K562 (cell line): ENCODE data around the gene SUV39H2. TPM values are rescaled to one million over a fixed set of nuclear protein-coding genes. Genes with fewer than 3 reads are reported as not detected.

Source experiments
- ATAC-seq: fragments of 200-7000 bp; cut with Tn5 transposase; 3 replicates; pipeline ENCODE4 v1.9.1; 2020; ENCODE audit warnings: moderate library complexity
- BruUV-seq: library from RNA; stranded (reverse); fragments of 400-500 nt; replicated peaks from 2 replicates; lab custom pipeline; 2021; lab: Mats Ljungman, UMichigan
- CTCF ChIA-PET: fragments of 300-600 bp; formaldehyde crosslinking; extraction: SDS; loops from one replicate; lab custom pipeline; 2021; ENCODE audit warnings: low intra/inter-chr PET ratio; lab: Yijun Ruan, JAX
- POLR2A ChIA-PET: fragments of 300-600, 350-650 bp; sonication (Branson Sonifier 250); formaldehyde crosslinking; extraction: SDS; loops from one replicate; lab custom pipeline; 2021; ENCODE audit warnings: antibody characterized with exemption, inconsistent platforms; lab: Yijun Ruan, JAX
- DNase-seq, 4 experiments: peaks; one replicate each; pipeline versions ENCODE4 v3.0.0 to v3.0.0-alpha.2; 2011 to 2018; ENCODE audit warnings: low spot score in 3 of 4, mixed read lengths in 3 of 4; ENCODE audit errors: extremely low read depth in 1 of 4
- FAIRE-seq: peaks from 2 replicates; lab custom pipeline; 2011; peaks lifted over from hg19 to GRCh38; lab: Jason Lieb, UNC
- H2AFZ ChIP-seq: 2 replicates; pipeline ENCODE4 v1.6.0; 2011; ENCODE audit warnings: low read depth, low read length, control low read depth, inconsistent platforms
- H3K27ac ChIP-seq: fragments of 200-600 bp; 3 replicates; pipeline ENCODE4 v1.8.0; 2011; ENCODE audit warnings: low read depth, mild to moderate bottlenecking, control low read depth, inconsistent platforms, low read length, moderate library complexity, mixed read lengths; ENCODE audit errors: extremely low read depth
- H3K27me3 ChIP-seq, 2 experiments: fragments of 300-600 bp in 1 of 2; 2 replicates in 1 of 2; 3 replicates in 1 of 2; pipeline versions ENCODE4 v1.6.0 to v1.8.0; 2011; ENCODE audit warnings: inconsistent platforms in 2 of 2, low read length in 2 of 2, mild to moderate bottlenecking in 1 of 2, mixed read lengths in 1 of 2, moderate library complexity in 1 of 2; ENCODE audit not compliant: control insufficient read depth in 2 of 2, insufficient read depth in 2 of 2
- H3K36me3 ChIP-seq: fragments of 300-600 bp; 3 replicates; pipeline ENCODE4 v1.8.0; 2011; ENCODE audit warnings: mild to moderate bottlenecking, low read length, inconsistent platforms; ENCODE audit not compliant: control insufficient read depth, insufficient read depth
- H3K4me1 ChIP-seq, 2 experiments: fragments of 200-600 bp in 1 of 2; replicated peaks in 1 of 2; 2 replicates in 1 of 2; 3 replicates in 1 of 2; pipeline versions ENCODE4 v1.5.1 to v1.8.0; 2011; ENCODE audit warnings: inconsistent platforms in 2 of 2, low read length in 2 of 2, mild to moderate bottlenecking in 1 of 2, mixed read lengths in 1 of 2, moderate library complexity in 1 of 2; ENCODE audit not compliant: control insufficient read depth in 2 of 2, insufficient read depth in 2 of 2
- H3K4me2 ChIP-seq: 2 replicates; pipeline ENCODE4 v1.6.1; 2011; ENCODE audit warnings: low read length, control low read depth, inconsistent platforms, mixed read lengths; ENCODE audit not compliant: insufficient read depth
- H3K4me3 ChIP-seq: fragments of 200-600 bp; sonication (generic), shearing (Covaris generic); 2 replicates; pipeline ENCODE4 v1.5.1; 2016; ENCODE audit warnings: control low read depth, inconsistent platforms
- H3K79me2 ChIP-seq: fragments of 200-600 bp; 3 replicates; pipeline ENCODE4 v1.8.0; 2011; ENCODE audit warnings: low read length, inconsistent platforms; ENCODE audit not compliant: control insufficient read depth, insufficient read depth
- H3K9ac ChIP-seq, 2 experiments: 2 replicates each; pipeline versions ENCODE4 v1.6.0 to v1.6.1; 2011; ENCODE audit warnings: low read depth in 2 of 2, low read length in 2 of 2, control low read depth in 1 of 2, inconsistent platforms in 1 of 2, mild to moderate bottlenecking in 1 of 2, mixed read lengths in 1 of 2; ENCODE audit not compliant: insufficient read depth in 1 of 2
- H3K9me1 ChIP-seq: one replicate; pipeline ENCODE4 v1.6.0; 2011; ENCODE audit warnings: inconsistent platforms, mild to moderate bottlenecking, low read length, moderate library complexity; ENCODE audit not compliant: control insufficient read depth, insufficient read depth
- H3K9me3 ChIP-seq: replicated peaks from 2 replicates; pipeline ENCODE4 v1.5.1; 2011; ENCODE audit warnings: low read depth, low read length, inconsistent platforms; ENCODE audit not compliant: control insufficient read depth, insufficient read depth
- H4K20me1 ChIP-seq: replicated peaks from 2 replicates; pipeline ENCODE4 v1.6.1; 2011; ENCODE audit warnings: low read length, inconsistent platforms, mixed read lengths; ENCODE audit not compliant: control insufficient read depth, insufficient read depth
- ATF3 ChIP-seq, 2 experiments: fragments of 450-650 bp in 1 of 2; sonication (generic) in 1 of 2; formaldehyde crosslinking in 1 of 2; IDR thresholded peaks in 1 of 2; conservative IDR thresholded peaks in 1 of 2; 2 replicates each; pipeline versions ENCODE4 v1.6.1 to v1.8.1; 2016 to 2023; ENCODE audit warnings: mild to moderate bottlenecking in 2 of 2, moderate library complexity in 2 of 2, inconsistent platforms in 1 of 2, missing genetic modification reagents in 1 of 2
- CEBPG ChIP-seq, 3 experiments: fragments of 200-800 bp in 1 of 3; sonication (Bioruptor generic) in 1 of 3; sonication (generic) in 1 of 3; formaldehyde crosslinking in 1 of 3; IDR thresholded peaks in 2 of 3; conservative IDR thresholded peaks in 1 of 3; 2 replicates each; pipeline versions ENCODE4 v1.6.1 to v1.8.0; 2016 to 2022; ENCODE audit warnings: missing compliant biosample characterization in 2 of 3, missing genetic modification characterization in 2 of 3, mild to moderate bottlenecking in 1 of 3, missing genetic modification reagents in 1 of 3
- CREB1 ChIP-seq, 2 experiments: sonication (generic) in 1 of 2; formaldehyde crosslinking in 1 of 2; IDR thresholded peaks; 2 replicates each; pipeline versions ENCODE4 v1.6.1 to v1.8.0; 2012 to 2022; ENCODE audit warnings: inconsistent platforms in 1 of 2, mild to moderate bottlenecking in 1 of 2, missing genetic modification reagents in 1 of 2, moderate library complexity in 1 of 2
- DNMT1 ChIP-seq: fragments of 450-650 bp; IDR thresholded peaks from 2 replicates; pipeline ENCODE4 v1.6.1; 2016; ENCODE audit warnings: antibody characterized with exemption, mild to moderate bottlenecking
- GABPA ChIP-seq: fragments of 200-800 bp; sonication (Bioruptor generic); conservative IDR thresholded peaks from 2 replicates; pipeline ENCODE4 v1.6.1; 2016; ENCODE audit warnings: low read depth, missing genetic modification characterization, missing compliant biosample characterization
- KDM2B ChIP-seq: fragments of 250-450 bp; sonication (Bioruptor Pico); IDR thresholded peaks from 2 replicates; pipeline ENCODE4 v1.8.0; 2021; ENCODE audit warnings: mild to moderate bottlenecking, moderate library complexity
- NRF1 ChIP-seq, 2 experiments: fragments of 450-650 bp; IDR thresholded peaks in 1 of 2; conservative IDR thresholded peaks in 1 of 2; 2 replicates each; pipeline ENCODE4 v1.6.1; 2014; ENCODE audit warnings: mild to moderate bottlenecking in 2 of 2
- PREB ChIP-seq: sonication (generic); formaldehyde crosslinking; IDR thresholded peaks from 2 replicates; pipeline ENCODE4 v1.8.1; 2023; ENCODE audit warnings: mild to moderate bottlenecking, missing genetic modification reagents
- RFX1 ChIP-seq: fragments of 450-650 bp; IDR thresholded peaks from 2 replicates; pipeline ENCODE4 v1.6.1; 2016; ENCODE audit warnings: mild to moderate bottlenecking, moderate library complexity
- ZNF395 ChIP-seq: fragments of 200-800 bp; sonication (Bioruptor generic); IDR thresholded peaks from 2 replicates; pipeline ENCODE4 v1.6.1; 2017; ENCODE audit warnings: missing genetic modification characterization, missing compliant biosample characterization
- ZNF589 ChIP-seq: fragments of 200-800 bp; sonication (Bioruptor generic); IDR thresholded peaks from 2 replicates; pipeline ENCODE4 v1.6.1; 2016; ENCODE audit warnings: low read depth, missing genetic modification characterization, missing compliant biosample characterization
- ZNF696 ChIP-seq: fragments of 250-450 bp; sonication (Bioruptor Pico); conservative IDR thresholded peaks from 2 replicates; pipeline ENCODE4 v1.4.0; 2020; ENCODE audit warnings: mild to moderate bottlenecking, moderate library complexity
- WGBS: fragments of 100-300 bp; shearing (Covaris generic); methylation state at CpG from one replicate; pipeline ENCODE4 v1.1.6; 2016; ENCODE audit warnings: low coverage, mixed read lengths; ENCODE audit not compliant: insufficient coverage; ENCODE audit errors: missing lambda C conversion rate; 5-methylcytosine and 5-hydroxymethylcytosine counted together
- in situ Hi-C: fragments of 300-500 bp; cut with MboI; formaldehyde crosslinking; loops from 4 replicates; pipeline ENCODE4 v1.15.0; 2018; ENCODE audit warnings: inconsistent platforms, mixed read lengths
- intact Hi-C: fragments of 100-400 bp; cut with micrococcal nuclease; formaldehyde crosslinking; loops from 2 replicates; pipeline ENCODE4 v1.14.2; 2022
- polyA plus RNA-seq, 8 experiments: library from polyadenylated mRNA; depleted of rRNA in 4 of 8; stranded (reverse) in 5 of 8; unstranded in 3 of 8; fragments of >200 nt; fragmentation: Nextera tagmentation in 2 of 8; fragmentation: Illumina TruSeq in 1 of 8; extraction: Ambion mirVana in 2 of 8; extraction: Trizol in 1 of 8; gene quantifications; 2 replicates each; pipeline versions ENCODE4 v1.2.1 to v1.2.3, GENCODE V29; 2011 to 2014; ENCODE audit warnings: inconsistent platforms in 1 of 8, missing spikeins in 1 of 8
- total RNA-seq, 7 experiments: library from RNA; depleted of rRNA in 6 of 7; stranded (reverse); fragments of >200 nt in 6 of 7; fragmentation: Illumina TruSeq in 2 of 7; extraction: Trizol in 2 of 7; gene quantifications; 2 replicates each; pipeline versions ENCODE4 v1.2.1 to v1.2.3, GENCODE V29; 2011 to 2021; ENCODE audit warnings: low replicate concordance in 1 of 7
- TF ChIP-seq, protein P1 (sequence below): sonication (generic); formaldehyde crosslinking; IDR thresholded peaks from 2 replicates; pipeline ENCODE4 v1.8.0; 2022; ENCODE audit warnings: mild to moderate bottlenecking, missing genetic modification reagents
- TF ChIP-seq, protein P2 (sequence below): fragments of 250-450 bp; sonication (Bioruptor Pico); IDR thresholded peaks from 2 replicates; pipeline ENCODE4 v1.5.0; 2021; ENCODE audit warnings: mild to moderate bottlenecking, borderline replicate concordance

Gene SUV39H2
- total and polyA plus RNA-seq, 9 of the 15 experiments (the other 6 are each of a cell fraction or from before 2014, with no cell fraction given): 24.1 to 54.3 (median 41.3) TPM

DNA sequence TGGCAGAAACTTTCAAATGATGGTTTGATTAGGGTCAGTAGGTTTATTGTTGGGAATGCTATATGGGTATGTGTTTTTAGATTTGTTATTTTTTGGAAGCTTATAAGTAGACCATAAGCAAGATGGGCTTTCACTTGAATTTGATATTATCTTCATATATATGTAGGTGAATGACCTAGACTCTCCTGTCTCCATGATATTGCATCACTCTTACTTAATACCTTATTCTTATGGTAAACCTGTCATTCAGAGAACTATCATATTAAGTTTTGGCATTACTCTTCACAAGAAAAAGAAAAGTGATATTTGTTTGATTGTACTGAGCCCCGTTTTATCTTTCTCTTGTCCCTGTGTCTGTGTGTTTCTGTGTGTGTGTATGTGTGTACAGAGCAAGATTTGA is 23.2 kb upstream of the SUV39H2 start:
- in situ Hi-C loops (no loop called here), intact Hi-C loops (no loop called here)
- ATAC-seq (no peak), FAIRE-seq (no peak), DNase-seq (no peak)
- BruUV-seq: no TSS peak
- Histone ChIP-seq H4K20me1 (no peaks in the 10 kb centered on the region; the same call in 1 of the 2 replicates), H3K9me3 (no peaks in the 10 kb centered on the region), H3K9me1 (no peaks in the 10 kb centered on the region), H3K4me2 (no peak overlapping the region), H3K9ac (no peak overlapping the region), H3K4me3 (no peak overlapping the region), H3K4me1 (peaks cover 0 to 6% of the 10 kb centered on the region in 2 experiments; a peak in 1 of 5 replicates), H2AFZ (no peak overlapping the region), H3K27me3 (no peaks in the 10 kb centered on the region), H3K27ac (no peak overlapping the region), H3K79me2 (no peaks in the 10 kb centered on the region), H3K36me3 (peaks cover 78% of the 10 kb centered on the region)
- 90% methylated on average over 1 of the region's 1 CpG for WGBS
- POLR2A ChIA-PET: interaction anchor here (0.6 kb wide), 1 partner anchor 573 kb away, joined by 3 read pairs; no protein-coding TSS in a partner anchor
- CTCF ChIA-PET: no interaction called here
- TF ChIP-seq ZNF395 (no peak), ZNF696 (no peak), DNMT1 (no peak), CREB1 (IDR thresholded peaks at IDR 0.05) (no peak), CREB1 (CRISPR knock-in tag; IDR thresholded peaks at IDR 0.05) (no peak), NRF1 (conservative IDR thresholded peaks at IDR 0.05 in 1 of 2, IDR thresholded peaks at IDR 0.05 in 1 of 2) (no peak), KDM2B (CRISPR knock-in tag) (no peak), ZNF589 (CRISPR knock-in tag) (no peak), CEBPG (CRISPR knock-in tag; IDR thresholded peaks at IDR 0.05) (no peak), CEBPG (tag; conservative IDR thresholded peaks at IDR 0.05 in 1 of 2, IDR thresholded peaks at IDR 0.05 in 1 of 2) (peak; percentile 28 to 79; a peak in 2 of 4 replicates), GABPA (tag) (no peak), ATF3 (IDR thresholded peaks at IDR 0.05) (peak; percentile 48; the same call in 1 of the 2 replicates), ATF3 (CRISPR knock-in tag; conservative IDR thresholded peaks at IDR 0.05) (no peak), RFX1 (no peak), PREB (CRISPR knock-in tag) (no peak)
- TF ChIP-seq, protein P1, sequence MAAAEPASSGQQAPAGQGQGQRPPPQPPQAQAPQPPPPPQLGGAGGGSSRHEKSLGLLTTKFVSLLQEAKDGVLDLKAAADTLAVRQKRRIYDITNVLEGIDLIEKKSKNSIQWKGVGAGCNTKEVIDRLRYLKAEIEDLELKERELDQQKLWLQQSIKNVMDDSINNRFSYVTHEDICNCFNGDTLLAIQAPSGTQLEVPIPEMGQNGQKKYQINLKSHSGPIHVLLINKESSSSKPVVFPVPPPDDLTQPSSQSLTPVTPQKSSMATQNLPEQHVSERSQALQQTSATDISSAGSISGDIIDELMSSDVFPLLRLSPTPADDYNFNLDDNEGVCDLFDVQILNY (CRISPR knock-in tag): no peak
- TF ChIP-seq, protein P2, sequence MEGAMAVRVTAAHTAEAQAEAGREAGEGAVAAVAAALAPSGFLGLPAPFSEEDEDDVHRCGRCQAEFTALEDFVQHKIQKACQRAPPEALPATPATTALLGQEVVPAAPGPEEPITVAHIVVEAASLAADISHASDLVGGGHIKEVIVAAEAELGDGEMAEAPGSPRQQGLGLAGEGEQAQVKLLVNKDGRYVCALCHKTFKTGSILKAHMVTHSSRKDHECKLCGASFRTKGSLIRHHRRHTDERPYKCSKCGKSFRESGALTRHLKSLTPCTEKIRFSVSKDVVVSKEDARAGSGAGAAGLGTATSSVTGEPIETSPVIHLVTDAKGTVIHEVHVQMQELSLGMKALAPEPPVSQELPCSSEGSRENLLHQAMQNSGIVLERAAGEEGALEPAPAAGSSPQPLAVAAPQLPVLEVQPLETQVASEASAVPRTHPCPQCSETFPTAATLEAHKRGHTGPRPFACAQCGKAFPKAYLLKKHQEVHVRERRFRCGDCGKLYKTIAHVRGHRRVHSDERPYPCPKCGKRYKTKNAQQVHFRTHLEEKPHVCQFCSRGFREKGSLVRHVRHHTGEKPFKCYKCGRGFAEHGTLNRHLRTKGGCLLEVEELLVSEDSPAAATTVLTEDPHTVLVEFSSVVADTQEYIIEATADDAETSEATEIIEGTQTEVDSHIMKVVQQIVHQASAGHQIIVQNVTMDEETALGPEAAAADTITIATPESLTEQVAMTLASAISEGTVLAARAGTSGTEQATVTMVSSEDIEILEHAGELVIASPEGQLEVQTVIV: no peak
